Neural progenitor cell (in vitro differentiated cells): ENCODE data around the gene ABI3BP. TPM values are rescaled to one million over a fixed set of nuclear protein-coding genes. Genes with fewer than 3 reads are reported as not detected.
A peak's percentile ranks its signal among the peaks of the same experiment; 100 is the strongest.

Source experiments
- DNase-seq: peaks from one replicate; pipeline ENCODE4 v3.0.0-alpha.2; 2016; ENCODE audit warnings: low spot score
- H2AFZ ChIP-seq: fragments of 200-600 bp; sonication (generic); replicated peaks from 2 replicates; pipeline ENCODE4 v1.6.1; 2016; ENCODE audit warnings: antibody characterized with exemption
- H3F3A ChIP-seq: fragments of 200-600 bp; sonication (generic); 2 replicates; pipeline ENCODE4 v1.6.1; 2016; ENCODE audit warnings: antibody characterized with exemption, low read depth
- H3K27ac ChIP-seq: fragments of 200-600 bp; sonication (generic); 2 replicates; pipeline ENCODE4 v1.5.1; 2016; ENCODE audit warnings: mild to moderate bottlenecking
- H3K27me3 ChIP-seq: fragments of 200-600 bp; sonication (generic); 2 replicates; pipeline ENCODE4 v1.6.1; 2016; ENCODE audit warnings: mild to moderate bottlenecking, moderate library complexity
- H3K36me3 ChIP-seq: fragments of 200-600 bp; sonication (generic); 2 replicates; pipeline ENCODE4 v1.5.1; 2016
- H3K4me1 ChIP-seq: fragments of 200-600 bp; sonication (generic); 2 replicates; pipeline ENCODE4 v1.6.1; 2016; ENCODE audit warnings: mixed run types
- H3K4me2 ChIP-seq: fragments of 200-600 bp; sonication (generic); 2 replicates; pipeline ENCODE4 v1.6.1; 2016
- H3K4me3 ChIP-seq: fragments of 200-600 bp; sonication (generic); 2 replicates; pipeline ENCODE4 v1.5.1; 2016
- H3K79me2 ChIP-seq: fragments of 200-600 bp; sonication (generic); 2 replicates; pipeline ENCODE4 v1.6.1; 2016; ENCODE audit warnings: low read depth
- H3K9ac ChIP-seq: fragments of 200-600 bp; sonication (generic); 2 replicates; pipeline ENCODE4 v1.6.1; 2016
- H3K9me3 ChIP-seq: fragments of 200-600 bp; sonication (generic); 2 replicates; pipeline ENCODE4 v1.5.1; 2016; ENCODE audit warnings: low read depth
- H4K20me1 ChIP-seq: fragments of 200-600 bp; sonication (generic); 2 replicates; pipeline ENCODE4 v1.6.1; 2016; ENCODE audit warnings: low read depth
- H3K27ac Mint-ChIP-seq: 3 replicates; pipeline ENCODE4 v1.8.0; 2021; ENCODE audit warnings: mixed read lengths
- H3K27me3 Mint-ChIP-seq: 2 replicates; pipeline ENCODE4 v1.8.0; 2022; ENCODE audit warnings: low read depth, mild to moderate bottlenecking, inconsistent platforms, moderate library complexity, mixed read lengths; ENCODE audit not compliant: insufficient read depth
- H3K36me3 Mint-ChIP-seq: 3 replicates; pipeline ENCODE4 v1.8.0; 2021; ENCODE audit warnings: mixed read lengths
- H3K4me1 Mint-ChIP-seq: 3 replicates; pipeline ENCODE4 v1.8.0; 2021; ENCODE audit warnings: mixed read lengths
- H3K4me3 Mint-ChIP-seq: 3 replicates; pipeline ENCODE4 v1.8.0; 2021; ENCODE audit warnings: mild to moderate bottlenecking, moderate library complexity, mixed read lengths
- H3K9me3 Mint-ChIP-seq: 3 replicates; pipeline ENCODE4 v1.8.0; 2020; ENCODE audit warnings: mixed read lengths
- EZH2 ChIP-seq: fragments of 200-600 bp; sonication (generic); IDR thresholded peaks from 2 replicates; pipeline ENCODE4 v1.6.1; 2017; ENCODE audit warnings: antibody characterized with exemption, mild to moderate bottlenecking, moderate library complexity
- EZH2phosphoT487 ChIP-seq: fragments of 200-600 bp; sonication (generic); IDR thresholded peaks from 2 replicates; pipeline ENCODE4 v1.6.1; 2017; ENCODE audit warnings: antibody characterized with exemption
- total RNA-seq: library from RNA; depleted of rRNA; stranded (reverse); fragments of >200 nt; gene quantifications from 2 replicates; pipeline ENCODE4 v1.2.3, GENCODE V29; 2015; ENCODE audit warnings: low replicate concordance
- TF ChIP-seq, protein P1 (sequence below): fragments of 200-600 bp; sonication (generic); IDR thresholded peaks from 2 replicates; pipeline ENCODE4 v1.5.1; 2017; ENCODE audit warnings: antibody characterized with exemption, mild to moderate bottlenecking

Gene ABI3BP
- total RNA-seq, 1 donor from 2014 or later, result not detected

DNA sequence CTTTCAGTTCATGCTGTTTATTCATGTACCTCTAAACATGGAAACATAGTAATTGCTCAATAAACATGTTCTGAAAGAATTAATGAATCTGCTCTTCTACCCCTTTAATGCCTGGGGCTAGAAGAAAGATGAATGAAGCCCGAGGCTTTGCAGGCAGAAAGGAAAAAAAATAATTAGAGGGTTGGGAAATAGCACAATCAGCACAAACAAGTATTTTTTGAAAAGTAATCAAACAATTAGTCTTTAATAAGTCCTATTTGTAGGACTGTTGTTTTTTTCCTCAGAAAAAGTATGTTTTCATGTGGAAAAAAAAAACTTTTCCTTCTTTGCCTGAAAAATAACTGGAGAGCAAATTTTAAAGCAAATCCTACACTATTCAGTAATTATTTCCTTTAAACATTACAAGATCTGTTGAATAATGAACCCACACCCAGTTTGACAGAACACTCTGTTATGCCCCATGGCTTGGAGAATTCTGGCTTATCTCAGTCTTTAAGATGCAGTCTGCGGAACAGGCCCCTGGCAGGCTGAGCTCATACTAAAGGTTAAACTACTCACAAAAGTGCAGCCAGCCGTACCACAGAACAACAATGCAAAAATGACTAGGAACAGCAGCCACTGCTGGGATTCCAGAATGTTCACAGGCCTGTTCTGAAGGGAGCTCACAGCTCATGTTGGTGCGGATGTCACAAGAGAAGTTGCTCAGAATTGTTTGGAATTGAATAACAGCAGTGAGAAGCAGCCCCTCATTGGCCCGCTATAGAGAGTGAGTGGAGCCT is 79.2 kb downstream of the ABI3BP start:
- Histone ChIP-seq H3K36me3 (no peaks in the 10 kb centered on the region), H3K4me1 (no peaks in the 10 kb centered on the region), H3K4me3 (no peak overlapping the region), H4K20me1 (no peaks in the 10 kb centered on the region), H3K9ac (no peak overlapping the region), H3K27me3 (no peaks in the 10 kb centered on the region), H3K27ac (no peak overlapping the region), H3F3A (no peaks in the 10 kb centered on the region), H2AFZ (no peak overlapping the region), H3K79me2 (no peaks in the 10 kb centered on the region), H3K4me2 (no peak overlapping the region), H3K9me3 (no peaks in the 10 kb centered on the region)
- TF ChIP-seq, protein P1, sequence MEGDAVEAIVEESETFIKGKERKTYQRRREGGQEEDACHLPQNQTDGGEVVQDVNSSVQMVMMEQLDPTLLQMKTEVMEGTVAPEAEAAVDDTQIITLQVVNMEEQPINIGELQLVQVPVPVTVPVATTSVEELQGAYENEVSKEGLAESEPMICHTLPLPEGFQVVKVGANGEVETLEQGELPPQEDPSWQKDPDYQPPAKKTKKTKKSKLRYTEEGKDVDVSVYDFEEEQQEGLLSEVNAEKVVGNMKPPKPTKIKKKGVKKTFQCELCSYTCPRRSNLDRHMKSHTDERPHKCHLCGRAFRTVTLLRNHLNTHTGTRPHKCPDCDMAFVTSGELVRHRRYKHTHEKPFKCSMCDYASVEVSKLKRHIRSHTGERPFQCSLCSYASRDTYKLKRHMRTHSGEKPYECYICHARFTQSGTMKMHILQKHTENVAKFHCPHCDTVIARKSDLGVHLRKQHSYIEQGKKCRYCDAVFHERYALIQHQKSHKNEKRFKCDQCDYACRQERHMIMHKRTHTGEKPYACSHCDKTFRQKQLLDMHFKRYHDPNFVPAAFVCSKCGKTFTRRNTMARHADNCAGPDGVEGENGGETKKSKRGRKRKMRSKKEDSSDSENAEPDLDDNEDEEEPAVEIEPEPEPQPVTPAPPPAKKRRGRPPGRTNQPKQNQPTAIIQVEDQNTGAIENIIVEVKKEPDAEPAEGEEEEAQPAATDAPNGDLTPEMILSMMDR, result no peak
- TF ChIP-seq EZH2, result no peak
- no peak for TF ChIP-seq EZH2phosphoT487
- Mint-ChIP-seq H3K9me3 (no peaks in the 10 kb centered on the region), H3K4me1 (peaks cover 7% of the 10 kb centered on the region), H3K4me3 (no peak overlapping the region), H3K36me3 (no peaks in the 10 kb centered on the region), H3K27ac (no peak overlapping the region), H3K27me3 (peaks cover 2% of the 10 kb centered on the region)
- DNase-seq, result peak; percentile 4

DNA sequence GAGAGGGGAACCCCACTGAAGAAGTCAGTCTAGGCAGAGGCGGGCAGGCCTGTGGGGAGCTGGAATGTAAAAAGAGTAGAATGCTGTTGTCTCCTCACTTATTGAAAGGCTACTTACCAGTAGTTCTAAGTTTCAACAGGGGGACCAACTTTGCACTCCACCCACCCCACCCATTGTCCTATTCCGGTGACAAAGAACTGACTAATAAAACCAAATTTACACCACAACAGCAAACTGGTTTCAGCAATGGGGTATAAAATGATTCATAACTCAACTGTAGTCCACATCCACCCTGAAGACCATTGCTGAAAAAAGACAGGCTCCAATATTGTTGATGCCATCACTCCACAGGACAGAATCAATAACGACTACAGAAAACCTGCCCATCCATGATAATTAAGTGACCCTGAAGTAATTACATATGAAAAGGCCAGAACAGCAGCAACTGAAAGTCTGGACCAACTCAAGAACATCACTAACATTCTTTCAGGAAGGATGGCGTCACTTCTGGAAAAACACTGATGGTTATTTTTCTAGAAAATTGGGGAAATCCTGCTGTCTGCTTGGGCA is 80.2 kb downstream of the ABI3BP start:
- no peaks in the 10 kb centered on the region for H3K9me3 Mint-ChIP-seq
- Histone ChIP-seq H3K9me3 (no peaks in the 10 kb centered on the region), H3K79me2 (no peaks in the 10 kb centered on the region), H3K4me1 (no peaks in the 10 kb centered on the region), H3K27ac (no peak overlapping the region), H3K4me3 (no peak overlapping the region), H3K36me3 (no peaks in the 10 kb centered on the region), H3K9ac (no peak overlapping the region), H4K20me1 (no peaks in the 10 kb centered on the region), H3F3A (no peaks in the 10 kb centered on the region), H3K4me2 (no peak overlapping the region), H3K27me3 (no peaks in the 10 kb centered on the region), H2AFZ (no peak overlapping the region)
- H3K4me1 Mint-ChIP-seq, result peaks cover 7% of the 10 kb centered on the region
- peaks cover 2% of the 10 kb centered on the region for H3K27me3 Mint-ChIP-seq
- no peak for DNase-seq
- no peaks in the 10 kb centered on the region for H3K36me3 Mint-ChIP-seq
- H3K4me3 Mint-ChIP-seq, result no peak overlapping the region
- H3K27ac Mint-ChIP-seq, result no peak overlapping the region
- TF ChIP-seq EZH2, result no peak
- TF ChIP-seq EZH2phosphoT487, result no peak
- TF ChIP-seq, protein P1, result no peak

DNA sequence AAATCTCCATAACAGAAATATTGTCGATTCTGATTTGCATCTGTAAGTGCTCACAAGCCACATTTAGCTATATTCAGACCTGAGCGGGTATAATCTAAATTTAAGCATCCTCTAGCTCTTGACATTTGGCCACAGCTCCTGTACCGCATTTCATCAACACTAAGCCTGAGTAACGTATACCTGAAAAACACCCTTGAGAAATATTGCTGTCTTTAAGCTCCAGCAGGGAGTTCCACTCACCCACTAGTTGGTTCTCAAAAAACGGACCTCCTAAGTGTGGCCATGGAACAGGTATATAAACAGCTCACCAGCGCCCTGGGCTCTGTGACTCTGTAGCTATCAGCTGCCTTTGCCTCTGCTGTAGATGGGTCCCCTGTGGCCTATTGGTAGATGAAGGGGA is 80.7 kb downstream of the ABI3BP start:
- Histone ChIP-seq H3K4me3 (no peak overlapping the region), H3K36me3 (no peaks in the 10 kb centered on the region), H3K27ac (no peak overlapping the region), H3K9ac (no peak overlapping the region), H2AFZ (no peak overlapping the region), H3F3A (no peaks in the 10 kb centered on the region), H4K20me1 (no peaks in the 10 kb centered on the region), H3K27me3 (no peaks in the 10 kb centered on the region), H3K4me1 (no peaks in the 10 kb centered on the region), H3K4me2 (no peak overlapping the region), H3K9me3 (no peaks in the 10 kb centered on the region), H3K79me2 (no peaks in the 10 kb centered on the region)
- H3K4me3 Mint-ChIP-seq, result no peak overlapping the region
- H3K27ac Mint-ChIP-seq, result no peak overlapping the region
- H3K4me1 Mint-ChIP-seq, result peaks cover 7% of the 10 kb centered on the region
- no peak for DNase-seq
- TF ChIP-seq EZH2, result no peak
- H3K9me3 Mint-ChIP-seq, result no peaks in the 10 kb centered on the region
- peaks cover 2% of the 10 kb centered on the region for H3K27me3 Mint-ChIP-seq
- no peaks in the 10 kb centered on the region for H3K36me3 Mint-ChIP-seq

DNA sequence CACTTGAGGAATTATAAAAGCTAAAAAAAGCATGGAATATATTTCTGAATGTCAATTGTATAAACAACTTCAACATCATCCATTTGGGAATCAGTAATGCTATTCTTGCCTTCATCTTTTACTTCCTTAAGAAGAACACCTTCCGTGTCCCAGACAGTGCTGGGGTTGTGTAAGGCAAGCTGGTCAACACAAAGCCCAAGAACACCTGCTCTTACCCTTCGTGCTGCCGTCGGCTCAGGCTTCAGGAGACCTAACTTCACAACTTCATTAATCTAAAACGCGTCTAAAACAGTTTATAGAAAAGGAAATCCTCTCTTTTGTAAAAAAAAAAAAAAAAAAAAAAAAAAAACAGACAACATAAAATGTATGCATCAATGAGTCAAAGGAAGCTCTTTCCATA is 81.3 kb downstream of the ABI3BP start:
- Mint-ChIP-seq H3K4me1 (peaks cover 7% of the 10 kb centered on the region), H3K27me3 (peaks cover 2% of the 10 kb centered on the region), H3K4me3 (no peak overlapping the region), H3K36me3 (no peaks in the 10 kb centered on the region), H3K27ac (no peak overlapping the region), H3K9me3 (no peaks in the 10 kb centered on the region)
- Histone ChIP-seq H3K9ac (no peak overlapping the region), H3K27me3 (no peaks in the 10 kb centered on the region), H2AFZ (no peak overlapping the region), H3K4me2 (no peak overlapping the region), H4K20me1 (no peaks in the 10 kb centered on the region), H3K9me3 (no peaks in the 10 kb centered on the region), H3K4me3 (no peak overlapping the region), H3K36me3 (no peaks in the 10 kb centered on the region), H3K27ac (no peak overlapping the region), H3K4me1 (no peaks in the 10 kb centered on the region), H3K79me2 (no peaks in the 10 kb centered on the region), H3F3A (no peaks in the 10 kb centered on the region)
- TF ChIP-seq EZH2, result no peak
- no peak for TF ChIP-seq EZH2phosphoT487
- TF ChIP-seq, protein P1, result no peak
- DNase-seq, result no peak
